GM18907 (cell line): Measurements from ENCODE around the gene TXNRD2.
"Not testable (repeated sequence)": the region's sequence is repeated elsewhere in the genome, so short reads cannot be mapped to it uniquely, and the experiment has no call there.

Experiments
- ATAC-seq: cut with Tn5 transposase; IDR thresholded peaks from one replicate; pipeline ENCODE4 v1.9.1; 2021; ENCODE audit warnings: mild to moderate bottlenecking, moderate library complexity; ENCODE audit not compliant: unreplicated experiment

TXNRD2 gene

GRCh38 chr22:19892257-19892879, 49.2 kb downstream of the TXNRD2 start:
- no peak for ATAC-seq

GRCh38 chr22:19891317-19892256, 50.0 kb downstream of the TXNRD2 start:
- ATAC-seq: no peak

- ATAC-seq: no peak
Observed at GRCh38 chr22:19890502-19891316, 50.9 kb downstream of the TXNRD2 start.

GRCh38 chr22:19889951-19890350, 51.7 kb downstream of the TXNRD2 start:
- no peak for ATAC-seq

GRCh38 chr22:19888131-19888746, 53.4 kb downstream of the TXNRD2 start:
- no peak for ATAC-seq

GRCh38 chr22:19887256-19887985, 54.2 kb downstream of the TXNRD2 start:
- no peak for ATAC-seq

GRCh38 chr22:19886605-19887255, 54.9 kb downstream of the TXNRD2 start:
- ATAC-seq: no peak

GRCh38 chr22:19885841-19886592, 55.6 kb downstream of the TXNRD2 start:
- ATAC-seq: no peak

- ATAC-seq: no peak
Observed at GRCh38 chr22:19884954-19885751, 56.5 kb downstream of the TXNRD2 start.

- no peak for ATAC-seq
Observed at GRCh38 chr22:19884161-19884953, 57.3 kb downstream of the TXNRD2 start.

GRCh38 chr22:19883446-19883845, 58.2 kb downstream of the TXNRD2 start:
- not testable (repeated sequence) for ATAC-seq

- no peak for ATAC-seq
Observed at GRCh38 chr22:19882446-19883381, 58.9 kb downstream of the TXNRD2 start.

GRCh38 chr22:19880786-19881569, 60.6 kb downstream of the TXNRD2 start:
- ATAC-seq: no peak

GRCh38 chr22:19879992-19880785, 61.4 kb downstream of the TXNRD2 start:
- no peak for ATAC-seq

GRCh38 chr22:19879643-19879991, 62.0 kb downstream of the TXNRD2 start:
- ATAC-seq: no peak
